ENCODE results near the gene JMJD1C. TPM values are rescaled to one million over a fixed set of nuclear protein-coding genes. Genes with fewer than 3 reads are reported as not detected.

Gene JMJD1C
- polyA plus RNA-seq, 2 of the 4 experiments (the other 2 are of a cell fraction): 15.9 to 47.2 TPM

GRCh38 chr10:63253040-63253439 lies 212.7 kb downstream of the JMJD1C start:
- Histone ChIP-seq H3K27ac (no peak overlapping the region), H3K9me3 (no peaks in the 10 kb centered on the region), H3K4me3 (no peak overlapping the region), H3K4me1 (peaks cover 18% of the 10 kb centered on the region), H3K4me2 (no peak overlapping the region)
- CTCF ChIA-PET: interaction anchor here (1.3 kb wide), 2 partner anchors 16 to 381 kb away, joined by 3 read pairs; no protein-coding TSS in a partner anchor
- TF ChIP-seq E2F6 (IDR thresholded peaks at IDR 0.05; ENCODE audit: borderline replicate concordance, low read depth) (no peak), CBX2 (IDR thresholded peaks at IDR 0.05; ENCODE audit: borderline replicate concordance, low read depth) (no peak), HMGXB4 (CRISPR knock-in tag; IDR thresholded peaks at IDR 0.05; ENCODE audit: borderline replicate concordance) (no peak), RAD21 (conservative IDR thresholded peaks at IDR 0.05 in 1 of 2, IDR thresholded peaks at IDR 0.05 in 1 of 2) (no peak), FOXS1 (CRISPR knock-in tag; IDR thresholded peaks at IDR 0.05) (no peak), POLR2A (IDR thresholded peaks at IDR 0.05; ENCODE audit: low read length) (no peak), RCOR1 (IDR thresholded peaks at IDR 0.05; ENCODE audit: low read depth, low read length) (no peak), ESRRA (IDR thresholded peaks at IDR 0.05; ENCODE audit: borderline replicate concordance, low read length) (no peak), JUN (IDR thresholded peaks at IDR 0.05) (no peak), EHF (CRISPR knock-in tag; IDR thresholded peaks at IDR 0.05) (no peak), TFCP2L1 (CRISPR knock-in tag; IDR thresholded peaks at IDR 0.05) (no peak), HOXA7 (CRISPR knock-in tag; IDR thresholded peaks at IDR 0.05) (no peak), BCL3 (IDR thresholded peaks at IDR 0.05) (no peak), CHD4 (IDR thresholded peaks at IDR 0.05; ENCODE audit: borderline replicate concordance) (no peak), CTCF (IDR thresholded peaks at IDR 0.05) (no peak), ZNF302 (CRISPR knock-in tag; IDR thresholded peaks at IDR 0.05) (no peak), HOXB5 (CRISPR knock-in tag; IDR thresholded peaks at IDR 0.05) (no peak), REST (IDR thresholded peaks at IDR 0.05) (no peak), CEBPB (IDR thresholded peaks at IDR 0.05) (no peak), KDM1A (IDR thresholded peaks at IDR 0.05; ENCODE audit: low read depth) (no peak)
- POLR2A ChIA-PET: interaction anchor here (0.7 kb wide), 1 partner anchor 139 kb away, joined by 3 read pairs; no protein-coding TSS in a partner anchor
- ATAC-seq (no peak), DNase-seq (ENCODE audit: low read depth in 1 of 2, low spot score in 1 of 2) (no peak), FAIRE-seq (no peak)
- 94% methylated on average over 4 of the region's 4 CpGs for WGBS (ENCODE audit: missing lambda C conversion rate)
